IPS-NIHi7 (cell line): ENCODE measurements around the gene MICAL2.

ENCODE experiments used
- DNase-seq: peaks from one replicate; pipeline ENCODE4 v3.0.0; 2012; ENCODE audit warnings: mixed read lengths; ENCODE audit errors: extremely low spot score

MICAL2 gene

GRCh38 chr11:12099132-12099873, 11.1 kb upstream of the MICAL2 start:
- no peak for DNase-seq

- DNase-seq = no peak
Measured at GRCh38 chr11:12100429-12100828, 10.0 kb upstream of the MICAL2 start.

GRCh38 chr11:12100841-12101242, 9.5 kb upstream of the MICAL2 start:
- no peak for DNase-seq

- DNase-seq = no peak
Measured at GRCh38 chr11:12101318-12101717, 9.1 kb upstream of the MICAL2 start.

- no peak for DNase-seq
Measured at GRCh38 chr11:12102588-12103410, 7.6 kb upstream of the MICAL2 start.

- DNase-seq = no peak
Measured at GRCh38 chr11:12103411-12104225, 6.8 kb upstream of the MICAL2 start.

- no peak for DNase-seq
Measured at GRCh38 chr11:12105471-12105870, 4.9 kb upstream of the MICAL2 start.

GRCh38 chr11:12106101-12106500, 4.3 kb upstream of the MICAL2 start:
- no peak for DNase-seq

- no peak for DNase-seq
Measured at GRCh38 chr11:12106501-12106900, 3.9 kb upstream of the MICAL2 start.

- no peak for DNase-seq
Measured at GRCh38 chr11:12108875-12109453, 1.4 kb upstream of the MICAL2 start.

- DNase-seq = no peak
Measured at GRCh38 chr11:12109591-12110196, 696 bp upstream of the MICAL2 start.

GRCh38 chr11:12110714-12111548, 541 bp downstream of the MICAL2 start:
- no peak for DNase-seq

- no peak for DNase-seq
Measured at GRCh38 chr11:12111549-12112520, 1.4 kb downstream of the MICAL2 start.

- DNase-seq = no peak
Measured at GRCh38 chr11:12112750-12113149, 2.4 kb downstream of the MICAL2 start.

GRCh38 chr11:12113294-12113693, 2.9 kb downstream of the MICAL2 start:
- DNase-seq = no peak

GRCh38 chr11:12114193-12115033, 4.0 kb downstream of the MICAL2 start:
- DNase-seq = no peak

- no peak for DNase-seq
Measured at GRCh38 chr11:12116425-12117032, 6.1 kb downstream of the MICAL2 start.

GRCh38 chr11:12117200-12117599, 6.8 kb downstream of the MICAL2 start:
- no peak for DNase-seq
